HG02759 (cell line): Measurements from ENCODE around the gene CDC34.

ENCODE experiments used
- ATAC-seq: cut with Tn5 transposase; IDR thresholded peaks from one replicate; pipeline ENCODE4 v1.9.1; 2021; ENCODE audit warnings: mild to moderate bottlenecking, moderate library complexity; ENCODE audit not compliant: unreplicated experiment

Gene CDC34

DNA sequence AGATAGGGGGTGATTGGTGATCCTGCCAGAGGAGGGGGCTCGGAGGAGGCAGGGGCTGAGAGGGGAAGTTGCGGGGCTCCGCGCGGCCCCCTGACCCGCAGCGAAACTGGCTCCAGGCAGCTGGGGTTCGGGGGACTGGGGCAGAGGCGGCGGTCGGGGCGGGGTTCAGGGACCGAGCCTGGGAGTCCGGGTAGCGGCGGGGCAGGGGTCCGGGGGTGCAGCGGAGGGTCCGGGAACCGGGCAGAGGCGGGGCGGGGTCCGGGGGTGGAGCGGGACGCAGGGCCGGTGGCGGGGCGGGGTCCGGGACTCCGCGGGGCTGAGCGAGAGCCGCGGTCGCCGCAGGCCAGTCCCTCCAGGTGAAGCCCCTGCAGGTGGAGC is 34.1 kb upstream of the CDC34 start:
- no peak for ATAC-seq

GRCh38 chr19:497869-498510 is 33.6 kb upstream of the CDC34 start:
- no peak for ATAC-seq

GRCh38 chr19:498511-498891 is 33.1 kb upstream of the CDC34 start:
- no peak for ATAC-seq

- no peak for ATAC-seq
Observed at GRCh38 chr19:498977-499623, 32.5 kb upstream of the CDC34 start.

- ATAC-seq: no peak
Observed at GRCh38 chr19:501646-502045, 29.9 kb upstream of the CDC34 start.

- ATAC-seq: no peak
Observed at GRCh38 chr19:504616-505015, 26.9 kb upstream of the CDC34 start.

DNA sequence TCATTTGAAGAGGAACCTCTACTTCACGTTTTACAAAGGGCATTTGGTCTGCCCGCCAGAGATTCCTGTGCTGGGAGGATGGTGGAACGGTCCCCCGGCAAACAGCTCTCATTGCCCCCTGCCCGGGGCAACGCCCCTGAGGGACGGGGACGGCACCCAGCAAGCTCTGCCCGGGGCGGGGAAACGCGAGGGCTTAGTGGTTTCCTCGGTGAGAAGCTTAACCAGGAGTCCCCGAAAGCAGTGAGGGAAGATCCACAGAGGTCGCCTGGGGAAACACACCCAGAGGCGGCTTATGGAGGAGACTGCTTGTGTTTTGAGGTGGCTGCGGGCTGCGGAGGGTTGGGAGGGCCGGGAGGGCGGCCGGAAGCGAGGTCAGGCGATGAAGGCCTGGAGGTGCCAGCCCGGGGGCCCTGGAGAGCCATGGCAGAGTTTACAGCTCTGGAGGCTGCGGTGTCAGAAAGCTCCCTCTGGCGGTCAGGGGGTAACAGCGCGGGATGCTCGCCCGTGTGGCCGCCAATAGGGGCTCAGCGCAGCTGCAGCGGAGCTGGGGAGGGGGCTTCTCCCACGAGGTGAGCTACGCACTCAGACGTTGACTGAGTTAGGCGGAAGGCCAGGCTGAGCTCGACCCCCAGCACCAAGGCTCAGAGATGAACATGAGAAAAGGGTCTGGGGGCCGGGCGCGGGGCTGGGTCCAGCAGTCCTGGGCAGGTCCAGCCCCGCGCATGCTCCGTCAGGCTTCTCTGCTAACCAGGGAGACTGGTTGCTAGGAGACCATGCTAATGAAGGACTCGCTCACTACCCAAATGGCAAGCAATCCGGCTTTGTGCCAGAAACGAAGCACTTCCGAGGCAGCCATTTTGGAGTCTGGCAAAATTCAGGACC is 24.9 kb upstream of the CDC34 start:
- ATAC-seq: peak; percentile 72

GRCh38 chr19:507286-508203 is 24.0 kb upstream of the CDC34 start, which contains the start of gene TPGS1:
TSS of gene TPGS1 (plus strand) at chr19:507497. CDS start at chr19:507507, 10 bp downstream.
- ATAC-seq: peak; percentile 65

- no peak for ATAC-seq
Observed at GRCh38 chr19:508204-509150, 23.1 kb upstream of the CDC34 start.

- peak; percentile 24 for ATAC-seq
Observed at GRCh38 chr19:510606-511100, 20.9 kb upstream of the CDC34 start.

DNA sequence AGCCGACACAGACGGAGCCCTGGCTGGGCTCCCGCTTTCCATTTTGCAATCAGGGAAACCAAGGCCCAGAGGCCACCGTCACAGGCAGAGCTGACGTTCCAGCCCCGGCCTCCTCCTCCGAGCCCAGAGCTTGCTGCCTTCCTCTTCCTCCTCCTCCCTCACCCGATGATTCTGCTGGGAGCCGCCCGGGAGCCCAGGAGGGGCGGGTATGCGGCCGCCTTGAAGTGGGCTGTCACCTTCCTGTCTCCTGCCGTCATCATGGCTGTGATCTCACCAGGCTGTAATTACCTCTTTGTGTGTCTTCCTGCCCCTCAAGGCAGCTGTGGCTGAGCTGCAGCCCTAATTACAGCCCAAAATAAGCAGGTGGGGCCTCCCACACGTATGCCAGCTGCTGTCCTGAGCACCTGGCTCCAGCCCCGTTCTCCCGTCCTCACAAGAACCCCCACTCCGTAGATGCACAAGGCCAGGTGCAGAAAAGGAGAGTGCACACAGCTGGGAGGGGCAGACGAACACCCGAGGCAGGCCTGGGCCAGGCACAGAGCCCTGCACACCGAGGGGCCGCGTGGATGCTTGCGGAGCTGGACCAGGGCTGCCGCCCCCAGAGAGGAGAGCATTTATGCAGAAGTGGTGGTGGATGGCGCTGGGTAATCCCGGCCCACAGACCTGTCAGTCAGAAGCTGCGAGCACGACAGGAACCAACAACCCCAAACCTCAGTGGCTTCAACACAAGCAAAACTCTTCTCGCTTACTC is 20.3 kb upstream of the CDC34 start:
- no peak for ATAC-seq

DNA sequence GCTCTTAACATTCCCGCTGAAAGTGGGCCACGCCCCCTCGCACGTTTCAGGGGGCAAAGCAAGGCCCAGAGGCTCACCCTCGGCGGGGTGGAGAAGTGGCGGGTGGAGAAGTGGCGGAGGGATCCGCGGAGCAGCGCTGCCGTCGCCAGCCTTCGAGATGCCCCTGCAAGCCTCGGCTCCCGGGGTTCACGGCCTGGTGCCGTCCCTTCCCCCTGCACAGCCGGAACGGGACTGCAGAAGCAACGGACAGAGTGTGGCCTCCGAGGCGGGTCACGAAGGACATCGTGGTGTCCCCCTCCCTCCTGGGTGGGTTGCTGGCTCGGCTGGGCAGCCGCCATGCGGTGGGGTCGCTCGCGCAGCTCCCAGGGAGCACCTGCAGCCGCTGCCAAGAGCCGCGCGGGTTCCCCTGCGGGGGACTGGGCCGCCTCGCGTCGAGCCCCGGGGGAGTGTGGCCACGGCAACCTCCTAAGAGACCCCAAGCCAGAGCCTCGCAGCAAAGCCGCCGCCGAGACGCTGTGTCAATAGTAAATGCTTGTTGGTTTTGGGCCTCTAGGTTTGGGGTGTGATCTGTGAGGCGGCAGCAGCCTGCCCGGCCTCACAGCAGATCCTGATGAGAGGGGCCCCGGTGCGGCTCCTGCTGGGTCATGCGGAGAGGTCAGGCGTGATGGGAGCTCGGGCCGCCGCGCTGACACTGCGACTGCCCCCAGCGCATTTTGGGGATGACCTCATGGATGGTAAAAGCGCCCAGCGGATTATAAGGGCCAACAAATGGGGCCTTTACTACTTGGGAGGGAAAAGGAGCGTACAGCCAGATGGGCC is 18.8 kb upstream of the CDC34 start:
- ATAC-seq: no peak

DNA sequence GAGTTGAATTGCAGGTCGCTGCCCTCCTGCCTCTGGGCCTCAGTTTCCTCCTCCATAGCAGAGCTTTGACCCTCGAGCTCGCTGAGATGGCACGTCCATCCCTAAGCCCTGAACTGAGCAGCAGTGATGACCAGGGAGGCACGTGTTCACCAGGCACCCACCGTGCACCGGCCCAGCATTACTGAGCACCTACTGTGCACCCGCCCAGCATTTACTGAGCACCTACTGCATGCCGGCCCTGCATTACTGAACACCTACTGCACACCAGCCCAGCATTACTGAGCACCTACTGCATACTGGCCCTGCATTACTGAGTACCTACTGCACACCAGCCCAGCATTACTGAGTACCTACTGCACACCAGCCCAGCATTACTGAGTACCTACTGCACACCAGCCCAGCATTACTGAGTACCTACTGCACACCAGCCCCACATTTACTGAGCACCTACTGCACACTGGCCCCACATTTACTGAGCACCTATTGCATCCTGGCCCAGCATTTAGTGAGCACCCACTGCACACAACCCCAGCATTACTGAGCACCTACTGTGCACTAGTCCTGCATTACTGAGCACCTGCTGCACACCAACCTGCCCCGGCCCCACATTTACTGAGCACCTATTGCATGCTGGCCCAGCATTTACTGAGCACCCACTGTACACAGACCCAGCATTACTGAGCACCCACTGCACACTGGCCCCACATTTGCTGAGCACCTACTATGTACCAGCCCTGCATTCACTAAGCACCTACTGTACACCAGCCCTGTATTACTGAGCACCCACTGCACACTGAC is 18.0 kb upstream of the CDC34 start:
- ATAC-seq: no peak

- ATAC-seq: no peak
Observed at GRCh38 chr19:514166-514663, 17.3 kb upstream of the CDC34 start.

DNA sequence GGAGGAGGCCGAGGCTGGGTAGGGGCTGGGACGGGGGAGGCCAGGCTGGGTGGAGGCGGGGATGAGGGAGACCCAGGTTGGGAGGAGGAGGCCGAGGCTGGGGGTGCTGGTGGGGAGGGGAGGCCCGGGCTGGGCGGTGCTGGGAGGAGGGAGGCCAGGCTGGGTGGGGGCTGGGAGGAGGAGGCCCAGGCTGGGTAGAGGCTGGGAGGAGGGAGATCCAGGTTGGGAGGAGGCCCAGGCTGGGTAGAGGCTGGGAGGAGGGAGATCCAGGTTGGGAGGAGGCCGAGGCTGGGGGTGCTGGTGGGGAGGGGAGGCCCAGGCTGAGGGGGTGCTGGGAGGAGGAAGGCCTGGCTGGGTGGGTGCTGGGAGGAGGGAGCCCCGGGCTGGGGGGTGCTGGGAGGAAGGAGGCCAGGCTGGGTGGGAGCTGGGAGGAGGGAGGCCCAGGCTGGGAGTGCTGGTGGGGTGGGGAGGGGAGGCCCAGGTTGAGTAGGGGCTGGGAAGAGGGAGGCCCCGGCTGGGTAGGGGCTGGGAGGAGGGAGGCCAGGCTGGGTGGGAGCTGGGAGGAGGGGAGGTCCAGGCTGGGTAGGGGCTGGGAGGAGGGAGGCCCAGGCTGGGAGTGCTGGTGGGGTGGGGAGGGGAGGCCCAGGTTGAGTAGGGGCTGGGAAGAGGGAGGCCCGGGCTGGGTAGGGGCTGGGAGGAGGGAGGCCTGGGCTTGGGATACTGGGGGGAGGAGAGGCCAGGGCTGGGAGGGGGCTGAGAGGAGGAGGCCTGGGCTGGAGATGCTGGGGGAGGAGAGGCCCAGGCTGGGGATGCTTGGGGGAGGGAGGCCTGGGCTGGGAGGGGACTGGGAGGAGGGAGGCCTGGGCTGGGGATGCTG is 13.6 kb upstream of the CDC34 start:
- no peak for ATAC-seq
